Measurements from ENCODE around the gene MRPS21.
"Not testable (repeated sequence)": the region's sequence is repeated elsewhere in the genome, so short reads cannot be mapped to it uniquely, and the experiment has no call there.

MRPS21 gene

GRCh38 chr1:150288822-150289221 is 4.8 kb upstream of the MRPS21 start:
- POLR2A ChIA-PET = no interaction called here

DNA sequence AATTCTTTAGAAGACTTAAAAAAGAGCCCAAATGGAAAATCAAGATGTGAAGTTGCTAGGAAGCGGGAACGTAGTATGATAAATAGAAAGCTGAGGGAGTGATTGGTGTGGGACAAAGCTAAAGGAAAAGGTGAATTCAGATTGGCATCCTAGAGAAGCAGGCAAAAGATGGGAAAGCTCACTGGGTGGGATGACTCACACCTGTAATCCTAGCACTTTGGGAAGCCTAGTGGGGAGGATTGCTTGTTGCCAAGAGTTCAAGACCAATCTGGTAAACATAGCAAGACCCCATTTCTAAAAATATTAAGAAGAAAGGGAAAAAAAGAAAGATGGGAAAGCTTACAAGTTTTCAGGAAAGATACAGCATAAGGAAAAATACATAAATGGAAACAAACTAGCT is 1.8 kb downstream of the MRPS21 start:
- ChIA-PET CTCF (interaction anchor here (0.9 to 1.6 kb wide), 3 partner anchors 13 to 237 kb away, joined by 3 read pairs; partner anchors contain the start of gene CIART), POLR2A (interaction anchor here (0.6 kb wide), 1 partner anchor 16 kb away, joined by 5 read pairs; no protein-coding TSS in a partner anchor)
- no peak for DNase-seq (ENCODE audit: extremely low spot score)
- TF ChIP-seq CTCF (IDR thresholded peaks at IDR 0.05; ENCODE audit: control extremely low read depth, extremely low read depth, low read depth, missing control alignments) = no peak

More at GRCh38 chr1:150288822-150289221, 4.8 kb upstream of the MRPS21 start:
- CTCF ChIA-PET = interaction anchor here (1.1 to 4.4 kb wide), 2 partner anchors 17 to 33 kb away, joined by 5 to 16 read pairs; partner anchors contain the start of gene C1orf54
- no peak for TF ChIP-seq CTCF (IDR thresholded peaks at IDR 0.05; ENCODE audit: control extremely low read depth, extremely low read depth, low read depth, missing control alignments)
- DNase-seq (ENCODE audit: extremely low spot score) = no peak

DNA sequence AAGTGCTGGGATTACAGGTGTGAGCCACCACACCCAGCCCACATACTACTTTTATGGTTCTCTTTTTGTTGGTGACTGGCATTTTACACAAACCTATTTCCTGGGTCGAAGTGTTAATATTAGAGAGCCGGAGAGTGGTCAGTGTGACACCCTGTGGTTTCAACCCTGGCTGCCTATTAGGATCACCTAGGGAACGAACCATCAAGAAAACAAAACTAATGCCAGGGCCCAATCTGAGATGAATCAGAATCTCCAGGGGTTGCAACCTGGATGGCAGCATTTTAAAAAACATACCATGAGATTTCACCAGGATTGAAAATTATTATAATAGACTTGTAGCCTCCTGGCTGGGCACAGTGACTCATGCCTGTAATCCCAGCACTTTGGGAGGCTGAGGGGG is 6.1 kb downstream of the MRPS21 start:
- ChIA-PET CTCF (no interaction called here), POLR2A (no interaction called here)
- no peak for TF ChIP-seq CTCF (IDR thresholded peaks at IDR 0.05; ENCODE audit: control extremely low read depth, extremely low read depth, low read depth, missing control alignments)
- DNase-seq (ENCODE audit: extremely low spot score) = no peak

DNA sequence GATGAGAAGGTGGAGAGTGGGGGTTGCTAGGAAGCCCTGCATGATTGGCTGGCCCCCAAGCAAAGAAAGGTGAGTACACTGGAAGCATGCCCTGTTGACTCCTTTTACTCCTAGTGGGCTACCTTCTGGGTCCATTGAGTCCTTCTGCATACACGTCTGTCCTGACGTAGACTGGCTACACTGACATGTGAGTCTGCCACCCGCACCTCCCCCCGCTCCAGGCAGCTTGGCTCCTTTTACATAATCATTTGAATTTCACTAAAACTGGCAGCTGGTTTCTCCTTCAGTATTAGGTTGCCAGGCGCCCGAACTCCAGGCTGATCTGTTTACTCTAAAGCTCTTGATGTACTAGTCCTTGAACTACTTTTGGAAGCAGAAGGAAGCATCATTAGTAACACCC is 8.7 kb downstream of the MRPS21 start:
- no peak for DNase-seq (ENCODE audit: extremely low spot score)
- ChIA-PET POLR2A (no interaction called here), CTCF (interaction anchor here (1.7 to 1.8 kb wide), 2 partner anchors 23 to 46 kb away, joined by 5 to 8 read pairs; no protein-coding TSS in a partner anchor)
- TF ChIP-seq CTCF (IDR thresholded peaks at IDR 0.05; ENCODE audit: control extremely low read depth, extremely low read depth, low read depth, missing control alignments) = no peak

- POLR2A ChIA-PET = no interaction called here
Observed at GRCh38 chr1:150302902-150303301, 9.2 kb downstream of the MRPS21 start.

GRCh38 chr1:150308585-150308984 is 14.9 kb downstream of the MRPS21 start:
- CTCF ChIA-PET = not testable (repeated sequence)

More at GRCh38 chr1:150302902-150303301, 9.2 kb downstream of the MRPS21 start:
- DNase-seq (ENCODE audit: extremely low spot score) = no peak
- no peak for TF ChIP-seq CTCF (IDR thresholded peaks at IDR 0.05; ENCODE audit: control extremely low read depth, extremely low read depth, low read depth, missing control alignments)
- CTCF ChIA-PET = interaction anchor here (1.7 to 1.8 kb wide), 2 partner anchors 24 to 47 kb away, joined by 5 to 8 read pairs; no protein-coding TSS in a partner anchor

GRCh38 chr1:150309758-150310508 is 16.3 kb downstream of the MRPS21 start:
- TF ChIP-seq CTCF (IDR thresholded peaks at IDR 0.05; ENCODE audit: control extremely low read depth, extremely low read depth, low read depth, missing control alignments) = no peak
- DNase-seq (ENCODE audit: extremely low spot score) = no peak
- ChIA-PET POLR2A (interaction anchor here (0.6 kb wide), 1 partner anchor 308 kb away, joined by 5 read pairs; no protein-coding TSS in a partner anchor), CTCF (no interaction called here)

More at GRCh38 chr1:150308585-150308984, 14.9 kb downstream of the MRPS21 start:
- POLR2A ChIA-PET; DNase-seq (ENCODE audit: extremely low spot score): not testable (repeated sequence)
